ENCODE data around the gene TMEM30A.

TMEM30A gene

DNA sequence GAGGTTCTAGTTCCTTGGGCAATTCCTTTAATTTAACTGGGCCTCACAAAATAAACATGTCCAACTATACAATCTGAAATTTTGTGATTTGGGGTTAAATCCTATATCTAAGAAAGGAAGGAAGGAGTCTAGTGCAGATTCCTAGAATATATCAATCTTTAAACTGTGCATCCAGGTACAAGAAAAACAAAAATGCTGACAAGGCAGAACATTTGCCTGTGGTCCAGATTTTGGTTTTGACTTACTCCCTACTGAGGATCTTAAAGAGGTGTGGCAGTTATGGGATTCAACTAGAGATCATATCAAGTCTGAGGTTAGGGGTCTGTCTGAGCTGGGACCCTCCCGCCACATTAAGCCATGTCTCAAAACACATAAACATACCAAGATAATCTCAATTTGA lies 23.3 kb downstream of the TMEM30A start:
- no peak for DNase-seq

DNA sequence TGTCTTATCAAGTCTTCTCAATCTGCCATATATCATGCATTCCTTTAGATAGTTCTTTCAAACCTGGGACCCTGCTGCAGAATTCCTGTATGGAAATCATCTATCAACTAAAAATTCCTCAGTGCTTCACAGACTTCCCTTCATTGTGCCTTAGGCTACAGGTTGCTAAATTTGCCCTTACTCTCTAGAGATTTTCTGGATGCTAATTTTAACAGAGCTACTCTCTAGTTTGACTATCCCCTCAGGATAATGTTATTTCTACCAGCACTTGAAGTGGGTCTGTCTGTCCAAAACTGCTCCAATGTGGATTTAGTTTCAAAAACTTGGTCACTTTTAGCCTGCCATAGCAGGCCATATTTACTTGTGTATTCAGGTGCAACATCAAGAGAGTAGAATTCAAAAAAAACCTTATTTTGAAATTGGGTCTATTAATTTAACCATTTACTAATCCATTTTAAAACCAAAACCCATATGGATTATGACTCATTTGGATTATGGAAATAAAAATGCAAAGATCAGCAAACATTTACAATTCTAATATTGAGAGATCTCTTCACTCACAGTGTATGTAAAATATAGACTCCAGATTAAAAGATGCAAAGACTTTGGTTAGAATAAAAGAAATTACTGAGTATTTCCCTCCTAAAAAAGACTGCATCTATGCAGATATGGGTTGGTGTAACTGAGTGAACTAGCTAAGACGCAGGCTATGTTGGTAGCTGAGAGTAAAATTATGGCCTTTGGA lies 27.1 kb downstream of the TMEM30A start:
- DNase-seq, result no peak

GRCh38 chr6:75250552-75250951 lies 34.0 kb downstream of the TMEM30A start:
- DNase-seq, result no peak

- no peak for DNase-seq
Measured at GRCh38 chr6:75249837-75250236, 34.8 kb downstream of the TMEM30A start.

DNA sequence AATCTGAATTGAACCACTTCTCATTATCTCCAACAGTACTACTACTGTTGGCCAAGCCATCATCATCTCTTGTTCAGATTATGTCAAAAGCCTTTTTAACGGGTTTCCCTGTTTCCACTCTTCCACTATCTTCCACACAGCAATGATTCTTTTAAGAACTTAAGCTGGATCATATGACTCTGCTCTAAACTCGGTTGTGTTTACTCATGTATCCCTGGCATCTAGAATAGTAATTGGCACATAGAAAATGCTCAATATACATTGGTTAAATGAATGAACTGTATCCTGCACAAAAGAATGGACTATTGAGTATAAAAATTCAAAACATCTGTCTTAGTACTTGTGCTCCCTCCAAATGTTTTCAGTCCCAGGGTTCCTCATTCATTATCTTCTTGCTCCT lies 38.2 kb downstream of the TMEM30A start:
- DNase-seq, result no peak

GRCh38 chr6:75244063-75244584 lies 40.5 kb downstream of the TMEM30A start:
- no peak for DNase-seq

DNA sequence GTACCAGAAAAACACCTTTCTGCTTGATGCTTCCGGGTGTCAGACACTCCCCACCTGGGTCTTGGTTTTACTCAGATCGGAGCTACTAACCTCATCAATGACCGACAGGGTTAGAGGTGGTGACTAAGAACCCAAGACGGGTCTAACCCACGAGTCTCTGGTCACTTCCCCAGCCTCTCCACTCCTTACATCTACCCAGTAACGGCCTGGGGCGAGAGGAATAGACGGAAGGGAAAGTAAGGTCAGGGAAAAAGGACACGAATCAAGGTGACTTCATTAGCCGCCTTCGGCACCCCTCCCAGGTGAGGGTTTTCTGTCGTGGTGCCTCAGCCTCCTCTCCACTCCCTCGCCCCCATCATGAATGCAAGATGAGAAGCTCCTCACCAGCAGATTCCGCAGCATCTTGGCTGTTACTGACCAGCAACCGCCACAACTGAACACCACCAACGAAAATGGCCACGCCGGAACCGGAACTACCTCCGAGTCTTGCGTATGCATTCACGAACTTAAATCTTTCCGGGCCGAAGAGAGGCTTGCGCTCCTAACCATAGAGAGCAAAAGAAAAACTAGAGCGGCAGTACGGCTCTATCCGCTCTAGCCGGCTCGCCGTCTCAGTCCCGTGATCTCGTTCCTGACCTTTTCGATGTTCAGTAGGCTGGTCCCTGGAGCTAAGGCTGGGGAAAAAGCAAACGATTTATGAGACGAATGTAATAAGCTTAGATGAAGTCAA lies 41.1 kb downstream of the TMEM30A start, which contains the start of gene COX7A2:
Gene COX7A2, minus strand, starts transcription at position 469 of the 730 bp plus-strand sequence. Its CDS starts 67 bp downstream, at position 402.
- DNase-seq, result peak; percentile 99

DNA sequence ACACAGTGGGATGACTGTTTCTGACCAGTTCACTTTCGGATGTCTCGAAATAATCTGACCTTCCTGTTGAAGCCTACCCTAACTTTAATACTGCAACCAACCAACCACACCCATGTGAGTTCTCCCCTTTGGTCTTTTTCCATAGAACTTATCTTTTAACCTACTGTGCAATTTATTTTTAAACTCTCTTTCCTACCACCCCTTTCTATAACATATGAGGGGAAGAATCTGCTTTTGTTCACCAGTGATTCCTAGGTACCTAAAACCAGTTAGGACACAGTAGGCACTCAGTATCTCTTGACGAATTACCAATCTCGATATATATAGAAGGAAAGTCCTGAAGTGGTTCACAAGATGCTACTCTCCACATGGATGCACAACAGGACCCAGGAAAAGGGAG lies 48.0 kb downstream of the TMEM30A start:
- no peak for DNase-seq

- DNase-seq, result no peak
Measured at GRCh38 chr6:75235271-75235670, 49.3 kb downstream of the TMEM30A start.

- no peak for DNase-seq
Measured at GRCh38 chr6:75234126-75234865, 50.3 kb downstream of the TMEM30A start.

DNA sequence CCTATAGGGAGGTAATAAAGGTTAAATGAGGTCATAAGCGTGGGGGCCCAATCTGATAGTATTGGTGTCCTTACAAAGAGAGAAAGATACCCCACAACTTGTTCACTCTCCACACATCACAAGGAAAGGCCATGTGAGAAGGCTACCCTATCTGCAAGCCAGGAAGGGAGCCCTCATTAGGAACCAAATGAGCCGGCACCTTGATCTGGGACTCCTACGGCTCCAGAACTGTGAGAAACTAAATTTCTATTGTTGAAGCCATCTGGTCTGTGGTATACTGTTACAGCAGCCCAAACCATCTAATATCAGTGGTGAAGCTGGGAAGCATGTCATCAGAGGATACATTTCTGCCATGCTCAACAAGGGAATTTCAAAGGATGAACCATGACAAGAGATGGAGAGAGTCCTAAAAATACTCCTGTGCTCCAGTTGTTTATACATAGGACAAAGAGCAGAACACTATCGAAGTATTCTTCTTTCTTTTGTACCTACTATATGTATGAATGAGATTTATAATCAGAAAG lies 51.4 kb downstream of the TMEM30A start:
- DNase-seq, result no peak

- DNase-seq, result peak; percentile 82
Measured at GRCh38 chr6:75230484-75231325, 53.9 kb downstream of the TMEM30A start.

DNA sequence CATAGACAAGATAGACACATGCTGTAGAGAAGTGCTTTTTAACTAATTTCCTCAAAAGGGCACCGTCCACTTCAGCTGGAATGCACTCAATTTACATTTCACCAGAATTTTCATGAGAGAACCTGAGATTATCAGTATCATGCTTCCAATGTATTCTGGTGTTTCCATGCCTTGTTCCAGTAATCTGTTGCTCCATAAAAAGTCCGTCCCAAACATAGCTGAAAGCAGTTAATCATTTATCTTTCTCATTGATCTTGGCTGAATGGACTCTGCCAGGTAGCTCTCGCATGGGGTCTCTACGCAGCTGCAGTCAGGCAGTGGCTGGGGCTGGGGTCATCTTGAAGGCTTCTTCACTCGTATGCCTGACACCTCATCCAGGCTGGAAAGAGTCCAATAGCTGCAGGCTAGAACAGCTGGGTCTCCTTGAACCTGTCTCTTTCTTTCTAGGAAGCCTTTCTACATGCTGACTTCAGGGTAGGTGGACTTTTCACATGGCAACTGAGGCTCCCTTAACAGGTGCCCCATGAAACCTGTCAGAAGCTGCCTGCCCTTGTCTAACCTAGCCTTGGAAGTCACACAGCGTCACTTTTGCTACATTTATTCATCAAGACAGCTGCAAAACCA lies 60.2 kb downstream of the TMEM30A start:
- DNase-seq, result no peak

DNA sequence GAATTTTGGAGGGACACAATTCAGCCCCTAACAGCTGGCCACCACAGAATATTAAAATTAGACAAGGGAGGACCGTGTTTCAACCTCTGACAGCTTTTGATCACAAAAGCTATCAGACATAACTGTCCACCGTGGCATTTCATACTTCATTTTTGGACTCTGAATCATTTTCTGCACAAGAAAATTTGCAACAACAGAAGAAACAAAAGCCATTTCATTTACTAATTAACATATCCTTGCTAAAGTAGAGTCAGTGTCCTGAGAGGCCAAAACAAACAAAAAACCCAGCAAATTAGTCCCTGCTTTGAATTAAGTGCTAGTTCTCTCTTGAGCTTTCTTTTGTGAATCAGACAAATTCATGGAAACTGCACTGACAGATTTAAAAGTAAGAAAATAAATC lies 61.2 kb downstream of the TMEM30A start:
- DNase-seq, result no peak

- DNase-seq, result no peak
Measured at GRCh38 chr6:75222261-75222660, 62.3 kb downstream of the TMEM30A start.

- no peak for DNase-seq
Measured at GRCh38 chr6:75221116-75221515, 63.5 kb downstream of the TMEM30A start.

GRCh38 chr6:75220357-75220756 lies 64.2 kb downstream of the TMEM30A start:
- no peak for DNase-seq

DNA sequence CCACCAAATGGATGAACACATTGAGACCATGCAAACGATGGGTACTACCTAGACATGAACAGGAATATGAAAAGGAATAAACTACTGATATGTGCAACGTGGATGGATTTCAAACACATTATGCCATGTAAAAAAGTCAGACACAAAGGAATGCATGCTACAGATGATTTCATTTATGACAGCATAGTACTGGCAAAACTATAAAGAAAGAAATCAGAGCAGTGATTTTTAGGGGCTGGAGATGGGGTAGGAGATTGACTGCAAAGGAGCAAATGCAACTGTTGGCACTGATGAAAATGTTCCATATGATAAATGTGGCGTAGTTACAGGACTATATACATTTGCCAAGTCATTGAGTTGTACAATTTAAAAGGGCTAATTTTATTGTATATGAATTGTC lies 65.3 kb downstream of the TMEM30A start:
- DNase-seq, result no peak

DNA sequence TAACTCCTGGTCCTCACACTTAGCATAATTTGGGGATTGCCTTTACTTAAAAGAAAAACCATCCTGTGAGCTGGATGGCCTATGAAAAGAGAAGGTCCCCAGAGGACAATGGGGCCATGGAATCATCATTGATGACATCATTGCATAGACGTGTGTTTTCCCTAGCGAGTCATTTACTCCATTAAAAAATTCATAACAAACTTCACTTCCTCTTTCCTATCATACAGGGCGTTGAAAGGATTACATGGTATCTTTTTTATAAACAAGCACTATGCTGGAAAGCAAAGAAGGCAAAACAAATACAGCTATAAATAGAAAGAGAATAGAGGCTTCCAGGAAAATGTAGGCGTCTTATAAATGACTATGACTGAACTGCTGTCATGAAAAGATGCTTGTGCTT lies 67.4 kb downstream of the TMEM30A start:
- DNase-seq, result peak; percentile 60

GRCh38 chr6:75215291-75215690 lies 69.3 kb downstream of the TMEM30A start:
- DNase-seq, result no peak

DNA sequence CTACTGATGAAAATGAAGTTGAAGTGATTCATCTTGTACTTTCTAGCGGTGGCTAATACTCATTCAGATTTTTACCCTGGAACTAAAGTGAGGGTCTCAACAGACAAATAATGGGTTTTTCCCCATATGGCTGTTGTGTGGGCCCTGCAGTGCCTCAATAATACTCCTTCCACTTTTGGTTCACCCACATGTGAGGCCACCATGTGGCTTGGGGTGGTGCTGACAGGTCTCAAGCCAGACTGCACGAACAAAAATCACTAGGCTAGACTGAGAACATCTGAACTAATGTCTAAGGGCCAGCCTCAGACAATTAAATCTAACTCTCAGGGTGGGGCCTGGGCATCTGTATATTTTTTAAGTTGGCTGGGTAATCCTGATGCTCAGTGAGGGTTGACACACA lies 70.9 kb downstream of the TMEM30A start:
- DNase-seq, result peak; percentile 22

DNA sequence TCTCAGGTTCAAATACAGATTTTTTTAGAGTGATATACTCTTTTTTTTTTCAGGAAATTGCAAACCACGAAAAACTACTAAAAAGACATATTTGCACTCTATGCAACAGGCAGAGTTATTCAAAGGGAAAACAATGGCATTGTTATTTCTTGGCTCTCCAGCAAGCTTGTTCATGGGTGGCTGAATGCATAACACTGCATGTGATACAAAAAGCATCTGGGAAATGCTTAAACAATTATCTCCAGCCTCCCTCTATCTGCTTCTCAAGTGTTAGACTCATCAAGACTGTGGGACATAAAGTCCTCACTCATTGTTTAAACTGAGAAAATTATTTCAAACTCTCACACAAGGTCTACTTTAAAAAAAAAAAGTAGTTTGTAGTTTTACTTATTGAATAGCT lies 71.5 kb downstream of the TMEM30A start:
- no peak for DNase-seq
